HG03159 (cell line): ENCODE results near the gene MCM3.

Experiments
- ATAC-seq: cut with Tn5 transposase; IDR thresholded peaks from one replicate; pipeline ENCODE4 v1.9.1; 2021; ENCODE audit warnings: mild to moderate bottlenecking, moderate library complexity; ENCODE audit not compliant: unreplicated experiment

The MCM3 gene

GRCh38 chr6:52284460-52285176 lies at the start of gene MCM3:
MCM3 (minus strand) TSS chr6:52284742; CDS start chr6:52284674, 68 bp downstream.
- ATAC-seq: peak; percentile 98

GRCh38 chr6:52333840-52334200 lies 49.3 kb upstream of the MCM3 start:
- ATAC-seq: no peak

GRCh38 chr6:52331793-52332457 lies 47.4 kb upstream of the MCM3 start:
- no peak for ATAC-seq

DNA sequence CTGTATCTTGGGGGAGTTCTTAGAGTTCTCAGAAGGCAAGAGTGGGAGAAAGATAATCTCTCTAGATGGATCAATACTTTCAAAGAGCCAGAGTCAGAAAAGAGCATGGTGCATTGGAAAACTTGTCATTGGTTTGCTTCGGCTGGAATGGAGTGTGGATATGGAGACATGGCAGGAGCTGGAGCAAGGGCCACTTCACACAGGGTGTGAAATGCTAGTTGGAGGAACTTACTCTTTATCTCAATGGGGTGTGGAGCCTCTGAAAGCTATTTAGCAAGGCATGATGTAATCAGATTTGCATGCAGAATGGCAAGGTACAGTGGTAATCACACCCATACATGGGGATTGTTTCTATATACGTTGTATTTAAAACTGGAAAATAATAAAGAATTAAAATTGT lies 45.9 kb upstream of the MCM3 start:
- no peak for ATAC-seq

- ATAC-seq: no peak
These were observed 44.2 kb upstream of the MCM3 start for GRCh38 chr6:52328729-52329128.

- no peak for ATAC-seq
These were observed 43.7 kb upstream of the MCM3 start for GRCh38 chr6:52328303-52328662.

DNA sequence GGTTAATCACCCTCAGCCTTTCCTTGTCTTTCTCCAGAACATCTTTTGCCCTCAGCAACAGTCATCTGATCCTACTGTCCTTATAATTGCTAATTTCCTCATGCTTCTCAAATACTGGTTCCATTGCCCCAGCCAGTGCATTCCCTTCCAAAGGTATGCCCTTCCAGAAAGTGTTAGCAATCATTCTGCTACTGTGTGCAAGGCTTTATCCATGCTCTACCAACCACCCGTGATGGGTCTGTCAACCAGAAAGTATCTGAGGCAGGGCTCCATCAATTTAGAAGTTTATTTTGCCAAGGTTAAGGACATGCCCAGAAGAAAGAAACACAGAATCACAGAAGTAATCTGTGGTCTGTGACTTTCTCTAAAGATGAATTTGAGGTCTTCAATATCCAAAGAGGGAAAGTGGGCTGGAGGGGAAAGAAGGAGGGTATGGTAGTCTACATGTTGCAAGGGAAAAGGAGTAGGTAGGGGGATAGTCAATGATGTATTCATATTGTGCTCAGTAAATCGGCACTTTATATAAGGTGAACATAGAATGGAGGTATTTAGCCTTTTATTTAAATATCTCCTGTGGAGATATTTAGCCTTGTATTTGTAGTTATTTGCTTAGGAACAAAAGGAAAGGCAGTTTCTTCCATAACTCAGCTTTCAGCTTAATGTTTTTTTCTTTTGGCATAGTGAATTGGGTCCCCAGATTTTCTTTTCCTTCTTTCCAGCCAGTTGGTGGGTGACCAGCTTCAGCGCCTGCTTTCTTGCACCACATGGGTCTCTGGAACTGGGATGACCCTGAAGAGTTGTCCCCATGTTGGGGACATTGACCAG lies 42.2 kb upstream of the MCM3 start:
- ATAC-seq: no peak

GRCh38 chr6:52325695-52326471 lies 41.3 kb upstream of the MCM3 start:
- no peak for ATAC-seq

- ATAC-seq: no peak
These were observed 39.6 kb upstream of the MCM3 start for GRCh38 chr6:52324189-52324588.

GRCh38 chr6:52317841-52318581 lies 33.5 kb upstream of the MCM3 start:
- ATAC-seq: peak; percentile 99

- ATAC-seq: no peak
These were observed 32.7 kb upstream of the MCM3 start for GRCh38 chr6:52317211-52317610.

- ATAC-seq: no peak
These were observed 30.2 kb upstream of the MCM3 start for GRCh38 chr6:52314752-52315151.

DNA sequence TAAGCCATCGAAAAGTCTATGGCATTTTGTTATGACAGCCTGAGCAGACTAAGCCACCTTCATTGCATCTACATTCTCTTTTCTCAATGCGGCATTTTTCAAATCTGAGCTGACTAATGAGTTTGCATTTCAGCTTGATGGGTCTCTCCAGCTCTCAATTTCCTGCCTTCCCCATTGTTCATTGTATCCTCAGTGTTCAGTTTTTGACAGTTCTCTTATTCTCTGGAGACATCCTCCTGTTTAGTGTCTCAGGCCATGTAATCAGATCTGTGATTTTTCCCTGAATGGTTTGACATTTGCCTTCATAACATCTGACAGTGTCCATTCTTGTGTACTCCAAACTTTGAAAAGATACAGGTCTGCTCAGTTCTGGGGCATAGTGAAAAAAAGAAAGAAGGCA lies 27.9 kb upstream of the MCM3 start:
- ATAC-seq: no peak

- no peak for ATAC-seq
These were observed 26.4 kb upstream of the MCM3 start for GRCh38 chr6:52310932-52311331.

DNA sequence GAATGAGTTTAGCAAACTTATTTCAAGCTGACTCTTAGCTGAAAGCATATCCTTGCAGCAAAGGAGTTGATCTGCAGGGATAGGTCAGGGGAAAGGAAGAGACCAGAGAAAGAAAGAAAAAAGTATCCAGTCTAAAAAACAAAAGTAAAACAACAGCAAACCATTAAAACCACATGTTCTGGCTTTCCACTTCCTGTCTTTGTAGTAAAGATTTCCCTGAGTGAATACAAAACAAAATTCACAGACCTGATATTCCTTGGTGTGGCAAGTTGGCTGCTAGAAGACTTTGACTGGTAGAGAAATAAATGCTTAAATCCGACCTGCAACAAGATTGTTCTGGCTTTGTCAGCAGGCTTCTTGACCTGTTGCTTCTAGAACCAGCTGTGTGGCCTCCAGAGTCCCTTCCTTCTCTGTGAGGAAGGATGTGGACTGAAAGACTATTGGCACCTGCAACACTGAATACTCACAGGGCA lies 23.4 kb upstream of the MCM3 start:
- ATAC-seq: no peak

GRCh38 chr6:52306972-52307870 lies 22.7 kb upstream of the MCM3 start:
- no peak for ATAC-seq

- peak; percentile 67 for ATAC-seq
These were observed 21.6 kb upstream of the MCM3 start for GRCh38 chr6:52305948-52306767.

DNA sequence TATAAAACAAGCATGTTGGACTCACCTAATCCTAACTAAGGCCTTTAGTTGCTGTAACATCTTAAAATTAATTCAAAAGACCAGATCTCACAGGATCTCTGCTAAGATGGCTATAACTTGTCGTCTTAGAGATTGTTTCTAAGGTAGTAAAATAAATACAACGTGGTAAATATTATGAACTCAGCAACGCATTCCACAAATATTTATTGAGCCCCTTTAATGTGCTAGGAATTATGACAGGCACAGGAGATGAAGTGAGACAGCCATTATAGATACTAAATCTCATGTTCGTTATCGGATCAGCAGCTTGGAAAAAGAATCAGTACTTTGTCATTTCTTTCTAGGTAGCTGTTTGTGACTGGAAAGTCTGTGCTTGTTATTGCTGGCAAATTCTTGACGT lies 20.9 kb upstream of the MCM3 start:
- ATAC-seq: peak; percentile 14
